ENCODE measurements around the gene EFCAB9. TPM values are rescaled to one million over a fixed set of nuclear protein-coding genes. Genes with fewer than 3 reads are reported as not detected.

EFCAB9 gene
- polyA plus RNA-seq, 1 donor from 2014 or later, result not detected

- Histone ChIP-seq H3K79me2 (replicated peaks; ENCODE audit: insufficient read depth, low read length) (no peaks in the 10 kb centered on the region), H4K20me1 (ENCODE audit: insufficient read depth) (no peaks in the 10 kb centered on the region), H3K4me3 (ENCODE audit: low read length) (no peak overlapping the region), H3K36me3 (ENCODE audit: insufficient read depth, low read length) (no peaks in the 10 kb centered on the region), H3K9me3 (ENCODE audit: low read length) (no peaks in the 10 kb centered on the region), H3K27ac (ENCODE audit: low read length) (no peak overlapping the region), H3K9ac (ENCODE audit: low read length) (no peak overlapping the region), H3K9me2 (ENCODE audit: insufficient read depth, low read length) (no peaks in the 10 kb centered on the region), H3K27me3 (ENCODE audit: insufficient read depth, low read depth, low read length) (no peaks in the 10 kb centered on the region), H3K4me2 (ENCODE audit: low read length) (no peak overlapping the region), H2AFZ (ENCODE audit: low read depth, low read length) (no peak overlapping the region), H3F3A (ENCODE audit: insufficient read depth, low read length, poor library complexity, severe bottlenecking) (no peaks in the 10 kb centered on the region)
- TF ChIP-seq EP300 (conservative IDR thresholded peaks at IDR 0.05; ENCODE audit: poor library complexity, severe bottlenecking) (no peak), CTCF (IDR thresholded peaks at IDR 0.05; ENCODE audit: poor library complexity, severe bottlenecking) (no peak), RAD21 (conservative IDR thresholded peaks at IDR 0.05) (no peak), SMC3 (conservative IDR thresholded peaks at IDR 0.05; ENCODE audit: poor library complexity) (no peak), MXI1 (conservative IDR thresholded peaks at IDR 0.05; ENCODE audit: poor library complexity, severe bottlenecking) (no peak), EZH2 (IDR thresholded peaks at IDR 0.05; ENCODE audit: borderline replicate concordance, insufficient read depth, low read length, poor library complexity, severe bottlenecking) (no peak), TAF1 (IDR thresholded peaks at IDR 0.05; ENCODE audit: low read depth) (no peak), REST (IDR thresholded peaks at IDR 0.05; ENCODE audit: borderline replicate concordance) (no peak), POLR2AphosphoS5 (IDR thresholded peaks at IDR 0.05) (no peak)
Observed at GRCh38 chr5:172162323-172162986, 31.5 kb upstream of the EFCAB9 start.

GRCh38 chr5:172162987-172163343 is 31.0 kb upstream of the EFCAB9 start:
- H3K27me3 ChIP-seq (ENCODE audit: insufficient read depth, low read depth, low read length), result no peaks in the 10 kb centered on the region
- H3K9ac ChIP-seq (ENCODE audit: low read length), result no peak overlapping the region
- no peaks in the 10 kb centered on the region for H3K9me3 ChIP-seq (ENCODE audit: low read length)
- H3K4me2 ChIP-seq (ENCODE audit: low read length), result no peak overlapping the region
- H3K79me2 ChIP-seq (replicated peaks; ENCODE audit: insufficient read depth, low read length), result no peaks in the 10 kb centered on the region
- H2AFZ ChIP-seq (ENCODE audit: low read depth, low read length), result no peak overlapping the region
- no peak overlapping the region for H3K4me3 ChIP-seq (ENCODE audit: low read length)
- no peaks in the 10 kb centered on the region for H3F3A ChIP-seq (ENCODE audit: insufficient read depth, low read length, poor library complexity, severe bottlenecking)
- TF ChIP-seq MXI1 (conservative IDR thresholded peaks at IDR 0.05; ENCODE audit: poor library complexity, severe bottlenecking) (no peak), REST (IDR thresholded peaks at IDR 0.05; ENCODE audit: borderline replicate concordance) (no peak), EZH2 (IDR thresholded peaks at IDR 0.05; ENCODE audit: borderline replicate concordance, insufficient read depth, low read length, poor library complexity, severe bottlenecking) (no peak), CTCF (IDR thresholded peaks at IDR 0.05; ENCODE audit: poor library complexity, severe bottlenecking) (no peak), RAD21 (conservative IDR thresholded peaks at IDR 0.05) (no peak), TAF1 (IDR thresholded peaks at IDR 0.05; ENCODE audit: low read depth) (no peak), SMC3 (conservative IDR thresholded peaks at IDR 0.05; ENCODE audit: poor library complexity) (no peak), POLR2AphosphoS5 (IDR thresholded peaks at IDR 0.05) (no peak), EP300 (conservative IDR thresholded peaks at IDR 0.05; ENCODE audit: poor library complexity, severe bottlenecking) (no peak)
- H3K9me2 ChIP-seq (ENCODE audit: insufficient read depth, low read length), result no peaks in the 10 kb centered on the region
- H3K36me3 ChIP-seq (ENCODE audit: insufficient read depth, low read length), result no peaks in the 10 kb centered on the region
- no peak overlapping the region for H3K27ac ChIP-seq (ENCODE audit: low read length)
- no peaks in the 10 kb centered on the region for H4K20me1 ChIP-seq (ENCODE audit: insufficient read depth)

Measured in neural cell (in vitro differentiated cells).